Measurements from ENCODE around the gene SDCCAG8.
A peak's percentile ranks its signal among the peaks of the same experiment; 100 is the strongest.

The SDCCAG8 gene

DNA sequence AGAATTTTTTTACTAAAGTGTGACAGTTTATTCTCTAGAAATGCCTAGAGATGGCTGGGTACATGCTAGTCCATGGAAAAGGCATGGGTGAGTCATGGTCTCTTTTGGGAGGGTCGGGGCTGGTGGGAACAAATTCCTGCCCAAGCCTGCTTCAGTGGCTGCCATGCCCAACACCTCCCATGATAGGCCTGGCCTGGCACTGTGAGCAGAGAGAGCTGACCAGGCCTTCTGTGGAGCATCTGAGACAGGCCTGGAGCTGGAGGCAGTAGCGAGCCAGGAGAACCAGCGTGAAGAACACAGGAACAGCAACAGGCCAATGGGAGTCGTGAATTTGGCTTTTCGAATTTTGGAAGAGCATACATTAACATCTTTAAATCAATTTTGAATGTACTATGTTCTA, 209.2 kb downstream of the SDCCAG8 start:
- Mint-ChIP-seq H3K4me1 (peaks cover 20% of the 10 kb centered on the region), H3K36me3 (ENCODE audit: low read depth) (peaks cover 7% of the 10 kb centered on the region), H3K9me3 (no peaks in the 10 kb centered on the region), H3K27ac (no peak overlapping the region), H3K4me3 (no peak overlapping the region), H3K27me3 (ENCODE audit: low read depth) (no peaks in the 10 kb centered on the region)
- TF ChIP-seq CTCF (IDR thresholded peaks at IDR 0.05; ENCODE audit: unreplicated experiment in 3 of 3) = no peak

GRCh38 chr1:243465738-243466137, 209.9 kb downstream of the SDCCAG8 start:
- peaks cover 5% of the 10 kb centered on the region for H3K36me3 Mint-ChIP-seq (ENCODE audit: low read depth)
- H3K27me3 Mint-ChIP-seq (ENCODE audit: low read depth) = no peaks in the 10 kb centered on the region
- H3K4me1 Mint-ChIP-seq = peaks cover 19% of the 10 kb centered on the region
- TF ChIP-seq CTCF (IDR thresholded peaks at IDR 0.05; ENCODE audit: unreplicated experiment in 3 of 3) = no peak
- H3K27ac Mint-ChIP-seq = no peak overlapping the region
- H3K9me3 Mint-ChIP-seq = no peaks in the 10 kb centered on the region
- no peak overlapping the region for H3K4me3 Mint-ChIP-seq

DNA sequence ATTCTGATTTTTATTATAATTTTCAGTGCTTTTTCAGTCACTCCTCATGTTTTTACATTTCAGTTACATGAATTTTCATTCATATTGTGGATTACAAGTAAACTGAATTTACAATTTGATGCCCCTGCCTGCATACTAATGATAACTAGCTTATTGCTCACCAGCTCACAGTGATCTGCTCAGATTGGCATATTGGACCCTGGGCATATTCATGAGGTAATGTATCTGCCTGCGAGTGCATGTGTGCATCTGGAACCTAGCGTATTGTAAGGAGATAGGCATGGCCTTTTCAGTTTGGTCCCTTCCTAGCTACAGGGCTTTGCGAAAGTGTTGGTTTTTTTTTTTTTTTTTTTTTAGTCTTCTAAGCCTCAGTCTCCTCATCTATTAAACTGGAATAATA, 213.7 kb downstream of the SDCCAG8 start:
- H3K4me1 Mint-ChIP-seq = peaks cover 25% of the 10 kb centered on the region
- no peak overlapping the region for H3K4me3 Mint-ChIP-seq
- H3K9me3 Mint-ChIP-seq = no peaks in the 10 kb centered on the region
- no peak for TF ChIP-seq CTCF (IDR thresholded peaks at IDR 0.05; ENCODE audit: unreplicated experiment in 3 of 3)
- H3K27ac Mint-ChIP-seq = no peak overlapping the region
- H3K36me3 Mint-ChIP-seq (ENCODE audit: low read depth) = no peaks in the 10 kb centered on the region
- H3K27me3 Mint-ChIP-seq (ENCODE audit: low read depth) = no peaks in the 10 kb centered on the region

GRCh38 chr1:243470502-243470901, 214.7 kb downstream of the SDCCAG8 start:
- TF ChIP-seq CTCF (IDR thresholded peaks at IDR 0.05; ENCODE audit: unreplicated experiment in 3 of 3) = no peak
- H3K4me3 Mint-ChIP-seq = no peak overlapping the region
- H3K4me1 Mint-ChIP-seq = peaks cover 25% of the 10 kb centered on the region
- H3K27me3 Mint-ChIP-seq (ENCODE audit: low read depth) = no peaks in the 10 kb centered on the region
- H3K9me3 Mint-ChIP-seq = no peaks in the 10 kb centered on the region
- peak overlapping the region in 1 of 3 experiments; percentile 33 for H3K27ac Mint-ChIP-seq
- no peaks in the 10 kb centered on the region for H3K36me3 Mint-ChIP-seq (ENCODE audit: low read depth)

GRCh38 chr1:243471026-243471685, 215.3 kb downstream of the SDCCAG8 start:
- H3K27ac Mint-ChIP-seq = peak overlapping the region in 2 of 3 experiments; percentile 6 to 33
- H3K36me3 Mint-ChIP-seq (ENCODE audit: low read depth) = no peaks in the 10 kb centered on the region
- peak overlapping the region in 1 of 3 experiments; percentile 8 for H3K4me3 Mint-ChIP-seq
- no peak for TF ChIP-seq CTCF (IDR thresholded peaks at IDR 0.05; ENCODE audit: unreplicated experiment in 3 of 3)
- H3K4me1 Mint-ChIP-seq = peaks cover 31% of the 10 kb centered on the region
- H3K9me3 Mint-ChIP-seq = no peaks in the 10 kb centered on the region
- H3K27me3 Mint-ChIP-seq (ENCODE audit: low read depth) = no peaks in the 10 kb centered on the region

Data from nephron (organoid).